Ovary (tissue), 9 donors: ENCODE results near the gene PHF11. TPM values are rescaled to one million over a fixed set of nuclear protein-coding genes. Genes with fewer than 3 reads are reported as not detected.

ENCODE experiments used
- DNase-seq, 5 donors: peaks; one replicate each; pipeline ENCODE4 v3.0.0-alpha.2; 2019 to 2020
- H3K27ac ChIP-seq, 2 donors: fragments of 200-600 bp; one replicate each; pipeline versions ENCODE4 v1.5.1 to v1.8.0; 2019 to 2022
- H3K27me3 ChIP-seq: fragments of 200-600 bp; one replicate; pipeline ENCODE4 v1.8.0; 2022
- H3K36me3 ChIP-seq: fragments of 200-600 bp; sonication (generic); one replicate; pipeline ENCODE4 v1.5.1; 2019
- H3K4me1 ChIP-seq: one replicate; pipeline ENCODE4 v1.8.1; 2013; ENCODE audit warnings: mild to moderate bottlenecking, moderate library complexity; ENCODE audit not compliant: insufficient read depth
- H3K4me3 ChIP-seq: fragments of 200-600 bp; sonication (generic); one replicate; pipeline ENCODE4 v1.5.1; 2017
- H3K9me3 ChIP-seq, 2 donors: fragments of 200-600 bp in 1 of 2; sonication (generic) in 1 of 2; one replicate each; pipeline versions ENCODE4 v1.5.1 to v1.8.1; 2013 to 2019; ENCODE audit warnings: mild to moderate bottlenecking in 1 of 2, moderate library complexity in 1 of 2
- CTCF ChIP-seq, 3 donors: fragments of 450-650 bp in 2 of 3; fragments of 200-600 bp in 1 of 3; IDR thresholded peaks; one replicate each; pipeline versions ENCODE4 v1.5.1 to v1.8.0; 2016 to 2022; ENCODE audit warnings: antibody characterized with exemption in 3 of 3, mild to moderate bottlenecking in 1 of 3
- EP300 ChIP-seq: sonication (generic); formaldehyde crosslinking; IDR thresholded peaks from one replicate; pipeline ENCODE4 v1.6.1; 2017; ENCODE audit warnings: antibody characterized with exemption
- POLR2A ChIP-seq: fragments of 450-650 bp; IDR thresholded peaks from one replicate; pipeline ENCODE4 v1.6.1; 2017; ENCODE audit warnings: antibody characterized with exemption, mild to moderate bottlenecking, moderate library complexity
- WGBS, 3 donors: extraction: QIAGEN DNeasy Blood & Tissue Kit in 1 of 3; methylation state at CpG; one replicate each; pipeline versions ENCODE4 v1.1.5 to v1.1.7; 2013 to 2017; 5-methylcytosine and 5-hydroxymethylcytosine counted together
- intact Hi-C, 4 donors: fragments of 100-400 bp; cut with DNase I; formaldehyde crosslinking; loops; one replicate each; pipeline versions ENCODE4 v1.11.0 to v1.15.1; 2022 to 2023
- polyA plus RNA-seq, 2 donors: library from polyadenylated mRNA; stranded (reverse); fragments of 200-250 nt in 1 of 2; fragments of 350-450 nt in 1 of 2; fragmentation: Illumina TruSeq in 1 of 2; extraction: RNeasy Lipid Tissue Mini Kit (QIAGEN cat#74804) in 1 of 2; gene quantifications; one replicate each; pipeline ENCODE4 v1.2.3, GENCODE V29; 2013 to 2014
- total RNA-seq, 7 donors: library from RNA; depleted of rRNA in 2 of 7; stranded (reverse); fragments of >200 nt in 2 of 7; fragmentation: NEBNext Ultra II Directional in 3 of 7; extraction: Animal tissue kit (Norgen Biotek cat#: 25700) in 3 of 7; gene quantifications; one replicate each; pipeline versions ENCODE4 v1.1.0 to v1.2.4, GENCODE V29; 2016 to 2023
- donor health status: DM: no; HTN: no; CAD: no; lungs with moderate emphysema.
- donor health status: DM: no; HTN: no; CAD: no.
- donor health status: Bipolar disorder and iron deficiency.
- donor health status: DM: yes; HTN: yes; CAD: no.
- donor health status: DM: no; HTN: no; CAD: no.
- donor health status: DM: yes; HTN: yes; CAD: no.

PHF11 gene
- total and polyA plus RNA-seq, 9 donors: 25.5 to 57.0 (median 34.0) TPM

GRCh38 chr13:49528161-49528560 lies 32.4 kb downstream of the PHF11 start:
- H3K27me3 ChIP-seq: no peaks in the 10 kb centered on the region
- H3K4me3 ChIP-seq: no peak overlapping the region
- no peaks in the 10 kb centered on the region for H3K9me3 ChIP-seq
- TF ChIP-seq POLR2A (no peak), EP300 (no peak), CTCF (IDR thresholded peaks at IDR 0.05) (no peak)
- WGBS, 3 donors: 58 to 78% (median 74%) methylated on average over 1 of the region's 1 CpG
- no peak for DNase-seq
- H3K36me3 ChIP-seq: no peaks in the 10 kb centered on the region
- intact Hi-C loops: no loop called here
- H3K4me1 ChIP-seq: no peaks in the 10 kb centered on the region
- H3K27ac ChIP-seq: no peak overlapping the region

GRCh38 chr13:49530457-49530856 lies 34.7 kb downstream of the PHF11 start:
- Histone ChIP-seq H3K27ac (no peak overlapping the region), H3K9me3 (no peaks in the 10 kb centered on the region), H3K4me1 (no peaks in the 10 kb centered on the region), H3K4me3 (no peak overlapping the region), H3K27me3 (no peaks in the 10 kb centered on the region), H3K36me3 (no peaks in the 10 kb centered on the region)
- intact Hi-C loops: no loop called here
- 88 to 94% (median 94%) methylated on average over 7 of the region's 7 CpGs for WGBS, 3 donors
- DNase-seq: no peak
- no peak for TF ChIP-seq POLR2A
- no peak for TF ChIP-seq CTCF (IDR thresholded peaks at IDR 0.05)
- no peak for TF ChIP-seq EP300

GRCh38 chr13:49532593-49532992 lies 36.8 kb downstream of the PHF11 start:
- TF ChIP-seq CTCF (IDR thresholded peaks at IDR 0.05) (no peak), POLR2A (no peak), EP300 (no peak)
- Histone ChIP-seq H3K4me1 (no peaks in the 10 kb centered on the region), H3K36me3 (no peaks in the 10 kb centered on the region), H3K9me3 (no peaks in the 10 kb centered on the region), H3K4me3 (no peak overlapping the region), H3K27me3 (no peaks in the 10 kb centered on the region), H3K27ac (no peak overlapping the region)
- WGBS, 3 donors: 78 to 89% (median 82%) methylated on average over 1 of the region's 1 CpG
- intact Hi-C loops: no loop called here
- no peak for DNase-seq

- Histone ChIP-seq H3K4me3 (no peak overlapping the region), H3K27ac (no peak overlapping the region), H3K36me3 (no peaks in the 10 kb centered on the region), H3K4me1 (no peaks in the 10 kb centered on the region), H3K27me3 (no peaks in the 10 kb centered on the region), H3K9me3 (no peaks in the 10 kb centered on the region)
- TF ChIP-seq EP300 (no peak), POLR2A (no peak), CTCF (IDR thresholded peaks at IDR 0.05) (no peak)
- DNase-seq: no peak
- intact Hi-C loops: no loop called here
These were observed 37.3 kb downstream of the PHF11 start for GRCh38 chr13:49533011-49533410.
